HepG2 (cell line): Measurements from ENCODE around the gene RNU5B-1. TPM values are rescaled to one million over a fixed set of nuclear protein-coding genes. Genes with fewer than 3 reads are reported as not detected.

Experiments used
- ATAC-seq: fragments of 200-7000 bp; cut with Tn5 transposase; 3 replicates; pipeline ENCODE4 v1.9.1; 2020; ENCODE audit warnings: mild to moderate bottlenecking, moderate library complexity
- BruUV-seq: library from RNA; stranded (reverse); fragments of 400-500 nt; replicated peaks from 2 replicates; lab custom pipeline; 2021; lab: Mats Ljungman, UMichigan
- CTCF ChIA-PET: fragments of 300-600 bp; formaldehyde crosslinking; extraction: SDS; loops from one replicate; lab custom pipeline; 2021; ENCODE audit warnings: low total read pairs, inconsistent platforms, low intra/inter-chr PET ratio; lab: Yijun Ruan, JAX
- POLR2A ChIA-PET: fragments of 350-600 bp; sonication (Branson Sonifier 250); formaldehyde crosslinking; loops from one replicate; lab custom pipeline; 2020; ENCODE audit warnings: antibody characterized with exemption, inconsistent platforms; lab: Yijun Ruan, JAX
- DNase-seq: peaks from one replicate; pipeline ENCODE4 v3.0.0-alpha.2; 2015; ENCODE audit warnings: low spot score
- FAIRE-seq: peaks from 3 replicates; lab custom pipeline; 2011; peaks lifted over from hg19 to GRCh38; lab: Jason Lieb, UNC
- H2AFZ ChIP-seq: one replicate; pipeline ENCODE4 v1.6.1; 2011; ENCODE audit warnings: low read length, inconsistent platforms
- H3K27ac ChIP-seq: fragments of 300-600 bp; 3 replicates; pipeline ENCODE4 v1.8.0; 2011; ENCODE audit warnings: mixed run types, mild to moderate bottlenecking, mixed read lengths, low read length, inconsistent platforms; ENCODE audit not compliant: insufficient read depth; ENCODE audit errors: extremely low read length
- H3K27me3 ChIP-seq, 2 experiments: fragments of 200-600 bp in 1 of 2; 2 replicates in 1 of 2; 3 replicates in 1 of 2; pipeline versions ENCODE4 v1.6.0 to v1.8.0; 2011; ENCODE audit warnings: low read length in 2 of 2, mild to moderate bottlenecking in 2 of 2, moderate library complexity in 2 of 2, inconsistent platforms in 1 of 2; ENCODE audit not compliant: insufficient read depth in 2 of 2, control insufficient read depth in 1 of 2
- H3K36me3 ChIP-seq, 2 experiments: fragments of 200-600 bp in 1 of 2; replicated peaks in 1 of 2; 2 replicates in 1 of 2; 3 replicates in 1 of 2; pipeline versions ENCODE4 v1.5.1 to v1.8.0; 2011; ENCODE audit warnings: low read length in 2 of 2, inconsistent platforms in 1 of 2; ENCODE audit not compliant: insufficient read depth in 2 of 2, control insufficient read depth in 1 of 2
- H3K4me1 ChIP-seq: 2 replicates; pipeline ENCODE4 v1.5.1; 2012; ENCODE audit warnings: low read length, inconsistent platforms; ENCODE audit not compliant: insufficient read depth
- H3K4me2 ChIP-seq: 2 replicates; pipeline ENCODE4 v1.6.0; 2011; ENCODE audit warnings: low read depth, low read length, inconsistent platforms
- H3K4me3 ChIP-seq, 3 experiments: fragments of 200-600 bp in 1 of 3; sonication (generic), shearing (Covaris generic) in 1 of 3; replicated peaks in 1 of 3; 2 replicates each; pipeline ENCODE4 v1.5.1; 2011 to 2016; ENCODE audit warnings: low read length in 3 of 3, inconsistent platforms in 2 of 3, low read depth in 2 of 3, mild to moderate bottlenecking in 2 of 3, control low read depth in 1 of 3, mixed read lengths in 1 of 3; ENCODE audit not compliant: insufficient read depth in 1 of 3
- H3K79me2 ChIP-seq: one replicate; pipeline ENCODE4 v1.6.1; 2011; ENCODE audit warnings: low read length, inconsistent platforms; ENCODE audit not compliant: insufficient read depth
- H3K9ac ChIP-seq: 2 replicates; pipeline ENCODE4 v1.6.0; 2011; ENCODE audit warnings: mild to moderate bottlenecking, low read depth, low read length, inconsistent platforms; ENCODE audit not compliant: insufficient read depth
- H3K9me3 ChIP-seq: 2 replicates; pipeline ENCODE4 v1.5.1; 2012; ENCODE audit warnings: mild to moderate bottlenecking, low read length
- H4K20me1 ChIP-seq: 2 replicates; pipeline ENCODE4 v1.6.0; 2011; ENCODE audit warnings: inconsistent platforms, mild to moderate bottlenecking, low read length, moderate library complexity; ENCODE audit not compliant: insufficient read depth
- ATF6 ChIP-seq: sonication (generic); formaldehyde crosslinking; conservative IDR thresholded peaks from 2 replicates; pipeline ENCODE4 v1.4.0; 2020; ENCODE audit warnings: missing genetic modification reagents
- BRD4 ChIP-seq: sonication (generic); formaldehyde crosslinking; IDR thresholded peaks from 2 replicates; pipeline ENCODE4 v1.4.0; 2020; ENCODE audit warnings: missing genetic modification reagents
- CHD2 ChIP-seq: IDR thresholded peaks from 2 replicates; pipeline ENCODE4 v1.6.1; 2011; ENCODE audit warnings: low read depth, low read length, improper control_type of control experiment
- HNF1B ChIP-seq: sonication (generic); formaldehyde crosslinking; IDR thresholded peaks from 2 replicates; pipeline ENCODE4 v1.5.1; 2020; ENCODE audit warnings: mild to moderate bottlenecking, moderate library complexity, missing genetic modification reagents
- SOX6 ChIP-seq, 2 experiments: fragments of 450-650 bp in 1 of 2; sonication (generic) in 1 of 2; formaldehyde crosslinking in 1 of 2; IDR thresholded peaks; 2 replicates each; pipeline versions ENCODE4 v1.4.0 to v1.6.1; 2017 to 2020; ENCODE audit warnings: antibody characterized with exemption in 1 of 2, mild to moderate bottlenecking in 1 of 2, missing genetic modification reagents in 1 of 2
- TBX2 ChIP-seq: sonication (generic); formaldehyde crosslinking; IDR thresholded peaks from 2 replicates; pipeline ENCODE4 v1.5.0; 2020; ENCODE audit warnings: missing genetic modification reagents, mild to moderate bottlenecking, borderline replicate concordance
- ZNF20 ChIP-seq: sonication (generic); formaldehyde crosslinking; IDR thresholded peaks from 2 replicates; pipeline ENCODE4 v1.4.0; 2020; ENCODE audit warnings: mild to moderate bottlenecking, moderate library complexity, missing genetic modification reagents
- ZNF207 ChIP-seq: fragments of 450-650 bp; IDR thresholded peaks from 2 replicates; pipeline ENCODE4 v1.6.1; 2016; ENCODE audit warnings: antibody characterized with exemption, borderline replicate concordance
- ZNF280D ChIP-seq: sonication (generic); formaldehyde crosslinking; IDR thresholded peaks from 2 replicates; pipeline ENCODE4 v1.5.1; 2020; ENCODE audit warnings: mild to moderate bottlenecking, missing genetic modification reagents
- ZNF354B ChIP-seq: sonication (generic); formaldehyde crosslinking; IDR thresholded peaks from 2 replicates; pipeline ENCODE4 v1.8.0; 2022; ENCODE audit warnings: mild to moderate bottlenecking, missing genetic modification reagents
- ZNF629 ChIP-seq: sonication (generic); formaldehyde crosslinking; conservative IDR thresholded peaks from 2 replicates; pipeline ENCODE4 v1.5.0; 2020; ENCODE audit warnings: missing genetic modification reagents
- ZNF839 ChIP-seq: sonication (generic); formaldehyde crosslinking; IDR thresholded peaks from 2 replicates; pipeline ENCODE4 v1.4.0; 2020; ENCODE audit warnings: missing genetic modification reagents, mild to moderate bottlenecking, borderline replicate concordance
- ZSCAN31 ChIP-seq: sonication (generic); formaldehyde crosslinking; IDR thresholded peaks from 2 replicates; pipeline ENCODE4 v1.5.0; 2020; ENCODE audit warnings: low read depth, mild to moderate bottlenecking, missing genetic modification reagents
- WGBS: methylation state at CpG from one replicate; pipeline ENCODE4 v1.1.6; 2017; ENCODE audit warnings: low lambda C conversion rate; 5-methylcytosine and 5-hydroxymethylcytosine counted together
- in situ Hi-C: cut with HindIII; loops from 2 replicates; pipeline ENCODE4 v1.10.0; 2017; ENCODE audit warnings: low pct_unique_long_range_greater_than_20kb; ENCODE audit not compliant: extremely low pct_ligation_motif_present
- intact Hi-C: fragments of 100-400 bp; cut with micrococcal nuclease; formaldehyde crosslinking; loops from one replicate; pipeline ENCODE4 v1.10.0; 2022; ENCODE audit not compliant: unreplicated experiment
- polyA plus RNA-seq, 8 experiments: library from polyadenylated mRNA; depleted of rRNA in 3 of 8; stranded (reverse) in 7 of 8; unstranded in 1 of 8; fragments of >200 nt; fragmentation: Illumina TruSeq in 4 of 8; extraction: Trizol in 4 of 8; gene quantifications; 2 replicates each; pipeline versions ENCODE4 v1.2.1 to v1.2.3, GENCODE V29; 2011 to 2016; ENCODE audit warnings: low read depth in 4 of 8, missing spikeins in 1 of 8, mixed read lengths in 1 of 8; ENCODE audit not compliant: insufficient read depth in 1 of 8
- total RNA-seq, 5 experiments: library from RNA; depleted of rRNA; stranded (reverse); fragments of >200 nt; fragmentation: Illumina TruSeq; extraction: Trizol; gene quantifications; 2 replicates each; pipeline ENCODE4 v1.2.3, GENCODE V29; 2016; ENCODE audit warnings: low read depth in 1 of 5

The RNU5B-1 gene
- total and polyA plus RNA-seq, 2 of the 13 experiments (the other 11 are each of a cell fraction or from before 2014, with no cell fraction given), result 1,646 TPM; not detected in 1

GRCh38 chr15:65326818-65327217 lies 22.3 kb downstream of the RNU5B-1 start:
- no TSS peak for BruUV-seq
- Histone ChIP-seq H3K27ac (no peak overlapping the region), H2AFZ (no peak overlapping the region), H3K9me3 (no peaks in the 10 kb centered on the region), H3K36me3 (peaks cover 19 to 32% of the 10 kb centered on the region in 2 experiments; a peak in 4 of 5 replicates), H3K4me3 (no peak overlapping the region), H3K9ac (no peak overlapping the region), H3K79me2 (no peaks in the 10 kb centered on the region), H3K4me2 (no peak overlapping the region), H3K27me3 (no peaks in the 10 kb centered on the region; a peak in 1 of 5 replicates), H3K4me1 (peaks cover 20% of the 10 kb centered on the region), H4K20me1 (no peaks in the 10 kb centered on the region)
- ChIA-PET POLR2A (interaction anchor here (1.5 to 1.9 kb wide), 2 partner anchors 22 to 44 kb away, joined by 3 to 8 read pairs; partner anchors contain the start of gene RNU5B-1), CTCF (no interaction called here)
- intact Hi-C loops, result no loop called here
- ATAC-seq (peak; percentile 31; the same call in 2 of the 3 replicates), DNase-seq (no peak), FAIRE-seq (no peak)
- in situ Hi-C loops, result no loop called here
- 80% methylated on average over 2 of the region's 2 CpGs for WGBS
- TF ChIP-seq ZNF207, result no peak
- no peak for TF ChIP-seq CHD2
- no peak for TF ChIP-seq TBX2 (CRISPR knock-in tag)
- TF ChIP-seq ATF6 (CRISPR knock-in tag), result no peak
- no peak for TF ChIP-seq ZNF20
- TF ChIP-seq ZSCAN31, result no peak
- no peak for TF ChIP-seq HNF1B (CRISPR knock-in tag)
- no peak for TF ChIP-seq ZNF354B
- TF ChIP-seq ZNF280D (CRISPR knock-in tag), result no peak
- no peak for TF ChIP-seq ZNF629 (CRISPR knock-in tag)
- no peak for TF ChIP-seq SOX6 (IDR thresholded peaks at IDR 0.05)
- no peak for TF ChIP-seq SOX6 (CRISPR knock-in tag; IDR thresholded peaks at IDR 0.05)
- no peak for TF ChIP-seq BRD4 (CRISPR knock-in tag)
- TF ChIP-seq ZNF839 (CRISPR knock-in tag), result no peak
